Urothelium cell line (cell line): ENCODE results near the gene NKX6-1.

Experiments used
- DNase-seq: peaks from one replicate; pipeline ENCODE4 v3.0.0; 2011; ENCODE audit warnings: low spot score, mixed read lengths
- FAIRE-seq: peaks from 2 replicates; lab custom pipeline; 2011; peaks lifted over from hg19 to GRCh38; lab: Jason Lieb, UNC

The NKX6-1 gene

GRCh38 chr4:84498935-84499623, at the start of gene NKX6-1:
TSS of gene NKX6-1 (minus strand) at chr4:84499292. CDS start at chr4:84498228, 1,064 bp downstream.
- DNase-seq: peak; percentile 88
- no peak for FAIRE-seq

- FAIRE-seq: no peak
- DNase-seq: no peak
Observed at GRCh38 chr4:84547211-84547610, 48.1 kb upstream of the NKX6-1 start.

GRCh38 chr4:84545093-84545492, 46.0 kb upstream of the NKX6-1 start:
- FAIRE-seq: no peak

GRCh38 chr4:84535901-84536300, 36.8 kb upstream of the NKX6-1 start:
- no peak for DNase-seq
- no peak for FAIRE-seq

More at GRCh38 chr4:84545093-84545492, 46.0 kb upstream of the NKX6-1 start:
- no peak for DNase-seq

GRCh38 chr4:84531689-84532088, 32.6 kb upstream of the NKX6-1 start:
- FAIRE-seq: no peak
- DNase-seq: no peak

- DNase-seq: no peak
- peak; percentile 32 for FAIRE-seq
Observed at GRCh38 chr4:84530871-84531270, 31.8 kb upstream of the NKX6-1 start.

- FAIRE-seq (no peak), DNase-seq (no peak)
Observed at GRCh38 chr4:84530454-84530853, 31.4 kb upstream of the NKX6-1 start.

GRCh38 chr4:84529169-84529751, 30.2 kb upstream of the NKX6-1 start:
- FAIRE-seq: no peak
- DNase-seq: peak; percentile 20

GRCh38 chr4:84527391-84527790, 28.3 kb upstream of the NKX6-1 start:
- FAIRE-seq (no peak), DNase-seq (no peak)

GRCh38 chr4:84515075-84515474, 16.0 kb upstream of the NKX6-1 start:
- FAIRE-seq: no peak
- no peak for DNase-seq

GRCh38 chr4:84512277-84512676, 13.2 kb upstream of the NKX6-1 start:
- FAIRE-seq (no peak), DNase-seq (no peak)

GRCh38 chr4:84511703-84512102, 12.6 kb upstream of the NKX6-1 start:
- no peak for DNase-seq
- no peak for FAIRE-seq

- no peak for FAIRE-seq
- DNase-seq: no peak
Observed at GRCh38 chr4:84507941-84508340, 8.8 kb upstream of the NKX6-1 start.

- FAIRE-seq: no peak
- DNase-seq: no peak
Observed at GRCh38 chr4:84504821-84505220, 5.7 kb upstream of the NKX6-1 start.

GRCh38 chr4:84503495-84504437, 4.7 kb upstream of the NKX6-1 start:
- FAIRE-seq: no peak

GRCh38 chr4:84502955-84503373, 3.9 kb upstream of the NKX6-1 start:
- FAIRE-seq: no peak
- no peak for DNase-seq

More at GRCh38 chr4:84503495-84504437, 4.7 kb upstream of the NKX6-1 start:
- peak; percentile 76 for DNase-seq

- FAIRE-seq: no peak
- DNase-seq: no peak
Observed at GRCh38 chr4:84502333-84502954, 3.4 kb upstream of the NKX6-1 start.

- FAIRE-seq (no peak), DNase-seq (no peak)
Observed at GRCh38 chr4:84501721-84502267, 2.7 kb upstream of the NKX6-1 start.

- DNase-seq: no peak
- no peak for FAIRE-seq
Observed at GRCh38 chr4:84501202-84501503, 2.1 kb upstream of the NKX6-1 start.

- DNase-seq: no peak
- no peak for FAIRE-seq
Observed at GRCh38 chr4:84500386-84501201, 1.5 kb upstream of the NKX6-1 start.
